CD14-positive monocyte (primary cell): ENCODE results near the gene WDR49. TPM values are rescaled to one million over a fixed set of nuclear protein-coding genes. Genes with fewer than 3 reads are reported as not detected.

Experiments used
- DNase-seq, 3 donors: peaks; one replicate each; pipeline ENCODE4 v3.0.0-alpha.2; 2011 to 2022
- H2AFZ ChIP-seq: 2 replicates; pipeline ENCODE4 v1.6.0; 2012; ENCODE audit warnings: mild to moderate bottlenecking, low read depth, low read length, inconsistent platforms; ENCODE audit not compliant: insufficient read depth, poor library complexity, severe bottlenecking
- H3K27ac ChIP-seq, 2 donors: 1 replicate in 1 of 2; 2 replicates in 1 of 2; pipeline ENCODE4 v1.5.1; 2012 to 2013; ENCODE audit warnings: low read length in 2 of 2, control low read depth in 1 of 2, inconsistent platforms in 1 of 2, low read depth in 1 of 2, mild to moderate bottlenecking in 1 of 2
- H3K27me3 ChIP-seq, 2 donors: one replicate each; pipeline versions ENCODE4 v1.6.0 to v1.6.1; 2011 to 2013; ENCODE audit warnings: low read length in 2 of 2; ENCODE audit not compliant: control insufficient read depth in 2 of 2, insufficient read depth in 2 of 2
- H3K36me3 ChIP-seq, 2 donors: replicated peaks in 1 of 2; 1 replicate in 1 of 2; 2 replicates in 1 of 2; pipeline versions ENCODE4 v1.5.1 to v1.6.1; 2012 to 2013; ENCODE audit warnings: low read length in 2 of 2, control low read depth in 1 of 2, inconsistent platforms in 1 of 2, mild to moderate bottlenecking in 1 of 2; ENCODE audit not compliant: insufficient read depth in 2 of 2, control insufficient read depth in 1 of 2
- H3K4me1 ChIP-seq, 2 donors: 1 replicate in 1 of 2; 2 replicates in 1 of 2; pipeline versions ENCODE4 v1.5.1 to v1.6.1; 2012 to 2013; ENCODE audit warnings: low read length in 2 of 2, control low read depth in 1 of 2, inconsistent platforms in 1 of 2, mild to moderate bottlenecking in 1 of 2, moderate library complexity in 1 of 2; ENCODE audit not compliant: insufficient read depth in 2 of 2, control insufficient read depth in 1 of 2
- H3K4me2 ChIP-seq: replicated peaks from 2 replicates; pipeline ENCODE3; 2012; ENCODE audit warnings: low read length, moderate library complexity, mild to moderate bottlenecking; ENCODE audit not compliant: poor library complexity, severe bottlenecking; ENCODE audit errors: extremely low read depth
- H3K4me3 ChIP-seq, 3 experiments: fragments of 200-600 bp in 1 of 3; sonication (generic) in 1 of 3; replicated peaks in 1 of 3; 1 replicate in 2 of 3; 2 replicates in 1 of 3; pipeline ENCODE4 v1.5.1; 2011 to 2013; ENCODE audit warnings: low read length in 3 of 3, mild to moderate bottlenecking in 3 of 3, control low read depth in 2 of 3, low read depth in 2 of 3, inconsistent platforms in 1 of 3, moderate library complexity in 1 of 3
- H3K79me2 ChIP-seq: 2 replicates; pipeline ENCODE4 v1.6.0; 2012; ENCODE audit warnings: mild to moderate bottlenecking, control low read depth, inconsistent platforms, low read length, moderate library complexity; ENCODE audit not compliant: insufficient read depth
- H3K9ac ChIP-seq: 2 replicates; pipeline ENCODE4 v1.6.0; 2017; ENCODE audit warnings: low read length, mild to moderate bottlenecking; ENCODE audit not compliant: insufficient read depth, poor library complexity, severe bottlenecking
- H3K9me3 ChIP-seq, 2 donors: replicated peaks in 1 of 2; 1 replicate in 1 of 2; 2 replicates in 1 of 2; pipeline versions ENCODE4 v1.5.1 to v1.6.1; 2012 to 2013; ENCODE audit warnings: low read length in 2 of 2, control low read depth in 1 of 2; ENCODE audit not compliant: control insufficient read depth in 1 of 2, insufficient read depth in 1 of 2
- H4K20me1 ChIP-seq: 2 replicates; pipeline ENCODE4 v1.6.0; 2012; ENCODE audit warnings: mild to moderate bottlenecking, low read length, control low read depth, moderate library complexity; ENCODE audit not compliant: insufficient read depth
- H3K27ac Mint-ChIP-seq, 7 donors: one replicate each; pipeline ENCODE4 v1.8.0; 2020; ENCODE audit warnings: mild to moderate bottlenecking in 7 of 7, mixed read lengths in 7 of 7, moderate library complexity in 6 of 7, inconsistent platforms in 2 of 7
- H3K27me3 Mint-ChIP-seq, 3 donors: one replicate each; pipeline ENCODE4 v1.8.0; 2021 to 2022; ENCODE audit warnings: low read depth in 3 of 3, mild to moderate bottlenecking in 3 of 3, mixed read lengths in 3 of 3, moderate library complexity in 3 of 3, inconsistent platforms in 1 of 3
- H3K36me3 Mint-ChIP-seq, 2 donors: one replicate each; pipeline ENCODE4 v1.8.0; 2020; ENCODE audit warnings: mixed read lengths in 2 of 2, inconsistent platforms in 1 of 2, mild to moderate bottlenecking in 1 of 2
- H3K4me1 Mint-ChIP-seq: one replicate; pipeline ENCODE4 v1.8.0; 2020; ENCODE audit warnings: mild to moderate bottlenecking, mixed read lengths
- H3K4me3 Mint-ChIP-seq, 2 donors: one replicate each; pipeline ENCODE4 v1.8.0; 2020; ENCODE audit warnings: mild to moderate bottlenecking in 2 of 2, mixed read lengths in 2 of 2, moderate library complexity in 1 of 2
- H3K9me3 Mint-ChIP-seq, 7 donors: one replicate each; pipeline ENCODE4 v1.8.0; 2020 to 2022; ENCODE audit warnings: mixed read lengths in 7 of 7, mild to moderate bottlenecking in 6 of 7, moderate library complexity in 6 of 7, inconsistent platforms in 2 of 7
- CTCF ChIP-seq: fragments of 200-600 bp; IDR thresholded peaks from one replicate; pipeline ENCODE4 v1.8.0; 2022; ENCODE audit warnings: antibody characterized with exemption, mild to moderate bottlenecking
- WGBS: methylation state at CpG from one replicate; pipeline ENCODE4 v1.1.5; 2013; ENCODE audit warnings: missing lambda C conversion rate; ENCODE audit not compliant: insufficient coverage; 5-methylcytosine and 5-hydroxymethylcytosine counted together
- intact Hi-C, 2 donors: fragments of 100-400 bp; cut with micrococcal nuclease; formaldehyde crosslinking; loops; one replicate each; pipeline versions ENCODE4 v1.15.0 to v1.15.1; 2023
- polyA plus RNA-seq, 3 donors: library from polyadenylated mRNA; depleted of rRNA in 1 of 3; unstranded in 2 of 3; stranded (reverse) in 1 of 3; fragments of 300-500 nt in 2 of 3; fragments of >200 nt in 1 of 3; fragmentation: Illumina TruSeq in 2 of 3; gene quantifications; 1 replicate in 2 of 3; 2 replicates in 1 of 3; pipeline ENCODE4 v1.2.3, GENCODE V29; 2012 to 2021

Gene WDR49
- polyA plus RNA-seq, 3 donors, result 1.1 to 5.0 (median 4.2) TPM

DNA sequence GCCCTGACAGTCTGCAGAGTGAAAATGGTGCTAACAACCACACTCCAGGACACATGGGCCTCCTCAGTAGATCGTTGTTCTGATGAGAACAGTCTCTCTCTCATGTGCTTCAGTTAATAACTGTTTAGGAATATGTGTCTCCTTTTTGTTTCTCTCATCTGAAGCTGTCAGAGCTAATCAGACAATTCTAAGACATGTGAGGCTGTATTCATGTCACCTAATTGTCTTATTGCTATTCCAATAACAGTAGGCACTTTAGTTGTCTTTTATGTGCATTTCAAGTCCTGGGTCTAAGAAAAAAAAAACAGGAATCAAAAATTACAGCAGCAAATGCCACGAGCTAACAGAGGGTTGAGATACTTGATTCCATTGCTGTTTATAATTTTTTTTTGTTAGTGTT lies 89.1 kb downstream of the WDR49 start:
- no peak for TF ChIP-seq CTCF
- no peak for DNase-seq
- peaks cover 0 to 3% (median 0%) of the 10 kb centered on the region in 7 donors for H3K9me3 Mint-ChIP-seq
- no CpG with 5 or more reads among the region's 2 CpGs for WGBS
- H3K27me3 ChIP-seq, result no peaks in the 10 kb centered on the region
- H3K27me3 Mint-ChIP-seq, result peaks cover 0 to 2% (median 0%) of the 10 kb centered on the region in 3 donors
- intact Hi-C loops, result no loop called here
- no peaks in the 10 kb centered on the region for H3K9me3 ChIP-seq
- H3K36me3 ChIP-seq, result no peaks in the 10 kb centered on the region
- no peak overlapping the region for H3K4me3 ChIP-seq
- no peak overlapping the region for H3K9ac ChIP-seq
- no peak overlapping the region for H2AFZ ChIP-seq
- H3K4me2 ChIP-seq, result no peak overlapping the region
- no peak overlapping the region for H3K4me3 Mint-ChIP-seq
- H3K27ac ChIP-seq, result no peak overlapping the region
- H3K36me3 Mint-ChIP-seq, result peaks cover 4 to 5% of the 10 kb centered on the region in 2 donors
- H3K79me2 ChIP-seq, result no peaks in the 10 kb centered on the region
- H4K20me1 ChIP-seq, result no peaks in the 10 kb centered on the region
- no peaks in the 10 kb centered on the region for H3K4me1 Mint-ChIP-seq
- no peak overlapping the region for H3K27ac Mint-ChIP-seq
- no peaks in the 10 kb centered on the region for H3K4me1 ChIP-seq

DNA sequence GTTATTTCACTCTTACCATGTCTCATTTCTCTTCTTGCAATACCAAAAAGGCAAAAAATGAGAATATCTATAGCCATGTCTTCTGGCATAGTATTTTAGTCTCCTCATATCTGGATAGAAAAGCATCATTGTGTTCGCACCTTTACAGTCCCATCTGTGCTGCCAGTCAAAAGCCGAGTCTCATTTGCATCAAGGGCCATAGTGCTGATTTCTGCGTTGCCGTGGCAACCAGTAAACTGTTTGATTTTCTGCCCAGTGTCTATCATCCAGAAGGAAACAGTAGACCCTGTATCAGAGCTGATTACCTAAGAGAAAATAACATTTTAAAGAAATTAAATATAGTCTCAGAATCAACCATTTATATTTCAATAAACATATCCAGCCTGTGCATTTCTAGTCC lies 93.8 kb downstream of the WDR49 start:
- WGBS, result 100% methylated on average over 4 of the region's 4 CpGs
- Mint-ChIP-seq H3K27ac (no peak overlapping the region), H3K36me3 (peaks cover 2% of the 10 kb centered on the region in 2 donors), H3K27me3 (peaks cover 0 to 2% (median 0%) of the 10 kb centered on the region in 3 donors), H3K4me1 (no peaks in the 10 kb centered on the region), H3K9me3 (peaks cover 0 to 3% (median 0%) of the 10 kb centered on the region in 7 donors), H3K4me3 (no peak overlapping the region)
- intact Hi-C loops, result no loop called here
- TF ChIP-seq CTCF, result no peak
- no peak for DNase-seq
- H3K27me3 ChIP-seq, result no peaks in the 10 kb centered on the region
- no peak overlapping the region for H2AFZ ChIP-seq
- no peak overlapping the region for H3K9ac ChIP-seq
- no peak overlapping the region for H3K27ac ChIP-seq
- H4K20me1 ChIP-seq, result no peaks in the 10 kb centered on the region
- H3K79me2 ChIP-seq, result no peaks in the 10 kb centered on the region
- H3K4me1 ChIP-seq, result no peaks in the 10 kb centered on the region
- no peaks in the 10 kb centered on the region for H3K9me3 ChIP-seq
- H3K4me3 ChIP-seq, result no peak overlapping the region
- no peak overlapping the region for H3K4me2 ChIP-seq
- H3K36me3 ChIP-seq, result no peaks in the 10 kb centered on the region
